Activated naive CD8-positive, alpha-beta T cell (primary cell): Measurements from ENCODE around the gene SPAAR.
"Not testable (repeated sequence)": the region's sequence is repeated elsewhere in the genome, so short reads cannot be mapped to it uniquely, and the experiment has no call there.

ENCODE experiments used
- H3K27ac Mint-ChIP-seq: one replicate; pipeline ENCODE4 v1.8.0; 2021; ENCODE audit warnings: mixed read lengths
- H3K27me3 Mint-ChIP-seq: one replicate; pipeline ENCODE4 v1.8.0; 2021; ENCODE audit warnings: mixed read lengths
- H3K36me3 Mint-ChIP-seq: one replicate; pipeline ENCODE4 v1.8.0; 2021; ENCODE audit warnings: mixed read lengths
- H3K4me1 Mint-ChIP-seq: one replicate; pipeline ENCODE4 v1.8.0; 2021; ENCODE audit warnings: low read depth, mixed read lengths
- H3K4me3 Mint-ChIP-seq: one replicate; pipeline ENCODE4 v1.8.0; 2021; ENCODE audit warnings: mild to moderate bottlenecking, mixed read lengths
- H3K9me3 Mint-ChIP-seq: one replicate; pipeline ENCODE4 v1.8.0; 2021; ENCODE audit warnings: low read depth, mixed read lengths

Gene SPAAR

DNA sequence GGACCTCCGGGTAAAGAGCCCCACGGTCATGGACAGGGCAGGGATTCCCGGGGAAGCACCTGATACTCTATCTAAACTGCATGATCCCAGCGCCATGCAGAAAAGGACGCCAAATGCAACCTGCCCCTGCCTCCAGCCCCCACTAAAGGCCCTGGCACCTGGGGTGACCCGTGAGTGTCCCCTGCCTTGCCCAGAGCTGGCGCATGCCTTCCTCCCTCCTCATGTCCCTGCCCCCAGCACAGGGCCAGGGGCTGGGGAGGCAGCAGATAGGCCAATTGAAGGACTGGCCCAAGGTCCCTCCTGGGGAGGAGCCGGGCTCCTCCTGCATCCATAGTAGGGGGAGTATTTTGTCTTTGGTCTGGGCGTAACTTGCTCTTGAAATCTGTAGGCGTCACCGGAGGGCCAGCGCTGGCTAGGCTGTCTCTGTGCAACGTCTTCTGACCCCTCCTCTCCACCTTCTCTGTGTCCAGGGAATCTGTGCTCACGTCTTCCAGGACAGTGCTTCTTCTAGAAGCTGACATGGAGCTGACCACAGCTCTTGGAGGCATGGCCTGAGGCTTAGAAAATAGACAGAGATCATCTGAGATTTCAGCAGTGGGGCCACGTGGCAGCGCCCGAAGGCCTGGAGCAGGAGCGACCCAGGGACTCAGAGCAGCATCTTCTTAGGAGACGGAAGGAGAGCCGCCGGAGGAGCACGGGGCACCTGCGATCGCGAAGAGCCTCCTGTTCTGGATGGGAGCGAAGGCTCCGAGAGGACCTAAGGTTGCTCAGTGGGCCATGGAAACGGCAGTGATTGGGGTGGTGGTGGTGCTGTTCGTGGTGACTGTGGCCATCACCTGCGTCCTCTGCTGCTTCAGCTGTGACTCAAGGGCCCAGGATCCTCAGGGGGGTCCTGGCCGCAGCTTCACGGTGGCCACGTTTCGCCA, 660 bp downstream of the SPAAR start:
- Mint-ChIP-seq H3K27me3 (no peaks in the 10 kb centered on the region), H3K4me3 (no peak overlapping the region), H3K36me3 (no peaks in the 10 kb centered on the region), H3K27ac (peak overlapping the region; percentile 61), H3K4me1 (peaks cover 55% of the 10 kb centered on the region), H3K9me3 (no peaks in the 10 kb centered on the region)

DNA sequence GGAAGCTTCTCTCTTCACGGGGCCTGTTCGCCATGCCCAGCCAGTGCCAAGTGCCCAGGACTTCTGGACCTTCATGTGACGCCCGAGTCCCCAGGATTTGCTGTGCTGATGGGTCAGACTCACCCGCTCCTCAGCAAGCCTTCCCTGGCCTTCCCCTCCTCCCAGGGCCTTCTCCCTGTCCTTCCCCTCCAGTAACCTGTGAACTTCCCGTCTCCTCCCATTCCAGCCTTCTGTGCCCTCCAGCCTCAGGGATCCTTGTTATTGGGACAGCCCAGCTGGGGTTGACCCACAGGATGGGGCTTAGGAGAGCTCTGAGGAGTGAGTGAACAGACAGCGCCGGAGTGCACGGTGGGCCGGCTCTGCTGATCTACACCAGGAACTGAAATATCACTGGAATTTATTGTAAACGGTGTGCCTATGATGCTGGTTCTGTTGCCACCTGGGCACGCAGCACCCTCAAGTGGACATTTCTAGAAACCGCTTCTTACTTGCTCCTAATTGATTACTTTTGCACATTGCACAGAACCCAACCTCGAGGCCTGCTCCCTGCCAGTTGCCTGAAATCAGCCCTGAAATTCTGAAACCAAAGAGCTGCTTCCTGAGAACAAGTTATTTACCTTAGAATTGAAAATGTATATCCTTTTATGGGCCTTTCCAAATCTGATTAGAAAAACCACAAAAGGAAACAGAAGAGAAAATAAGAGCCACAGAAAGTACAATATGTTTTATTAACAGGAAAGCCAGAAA, 1.5 kb downstream of the SPAAR start:
- peaks cover 52% of the 10 kb centered on the region for H3K4me1 Mint-ChIP-seq
- H3K4me3 Mint-ChIP-seq = peak overlapping the region; percentile 74
- H3K36me3 Mint-ChIP-seq = no peaks in the 10 kb centered on the region
- H3K27me3 Mint-ChIP-seq = no peaks in the 10 kb centered on the region
- peak overlapping the region; percentile 92 for H3K27ac Mint-ChIP-seq
- no peaks in the 10 kb centered on the region for H3K9me3 Mint-ChIP-seq

DNA sequence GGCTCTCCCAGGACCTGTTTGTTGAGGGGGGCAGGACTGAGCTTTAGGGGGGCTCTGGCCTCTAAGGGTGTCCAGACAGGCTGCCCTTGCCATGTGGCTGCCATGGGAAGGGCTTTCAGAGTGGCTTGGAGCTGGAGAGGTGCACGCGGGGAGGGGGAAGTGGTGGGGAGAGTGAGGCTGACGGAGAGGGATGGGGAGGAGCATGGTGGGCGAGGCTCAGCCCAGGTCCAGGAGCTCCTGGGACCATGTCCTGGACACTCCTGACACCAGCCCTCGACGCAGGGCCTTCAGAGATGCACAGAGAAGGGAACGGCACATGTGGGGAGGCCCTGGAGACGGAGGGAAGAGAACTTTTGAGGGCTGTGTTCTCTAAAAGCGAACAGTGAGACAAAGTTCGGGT, 2.4 kb downstream of the SPAAR start:
- no peaks in the 10 kb centered on the region for H3K9me3 Mint-ChIP-seq
- no peak overlapping the region for H3K4me3 Mint-ChIP-seq
- peaks cover 51% of the 10 kb centered on the region for H3K4me1 Mint-ChIP-seq
- H3K36me3 Mint-ChIP-seq = no peaks in the 10 kb centered on the region
- H3K27ac Mint-ChIP-seq = no peak overlapping the region
- no peaks in the 10 kb centered on the region for H3K27me3 Mint-ChIP-seq

DNA sequence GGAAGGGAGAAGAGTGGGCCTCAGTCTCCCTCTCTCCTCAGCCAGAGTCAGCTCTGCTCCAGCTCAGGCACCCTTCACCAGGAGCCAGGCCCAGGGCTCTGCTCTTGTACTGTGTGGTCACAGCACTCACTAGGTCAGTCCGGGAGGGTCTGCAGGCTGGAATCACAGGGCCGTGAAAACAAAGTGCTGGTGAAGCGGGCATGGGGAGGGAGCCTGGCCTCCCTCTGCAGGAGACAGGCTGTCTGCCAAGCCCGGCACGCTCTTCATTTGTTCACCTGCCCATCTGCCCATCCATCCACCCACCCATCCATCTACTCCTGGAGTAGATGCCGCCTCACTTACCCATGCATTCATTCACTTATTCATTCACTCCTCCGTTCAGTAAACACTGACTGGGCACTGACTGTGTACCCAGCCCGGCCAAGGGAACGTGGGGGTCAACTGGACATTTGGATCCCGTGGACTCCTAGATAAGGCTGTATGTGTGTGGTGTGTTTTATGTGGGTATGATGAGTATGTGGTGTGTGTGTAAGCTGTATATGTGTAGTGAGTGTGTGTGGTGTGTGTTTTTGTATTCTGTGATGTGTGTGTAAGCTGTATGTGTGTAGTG, 3.6 kb downstream of the SPAAR start:
- Mint-ChIP-seq H3K9me3 (no peaks in the 10 kb centered on the region), H3K4me3 (no peak overlapping the region), H3K4me1 (peaks cover 43% of the 10 kb centered on the region), H3K27ac (no peak overlapping the region), H3K36me3 (no peaks in the 10 kb centered on the region), H3K27me3 (no peaks in the 10 kb centered on the region)

DNA sequence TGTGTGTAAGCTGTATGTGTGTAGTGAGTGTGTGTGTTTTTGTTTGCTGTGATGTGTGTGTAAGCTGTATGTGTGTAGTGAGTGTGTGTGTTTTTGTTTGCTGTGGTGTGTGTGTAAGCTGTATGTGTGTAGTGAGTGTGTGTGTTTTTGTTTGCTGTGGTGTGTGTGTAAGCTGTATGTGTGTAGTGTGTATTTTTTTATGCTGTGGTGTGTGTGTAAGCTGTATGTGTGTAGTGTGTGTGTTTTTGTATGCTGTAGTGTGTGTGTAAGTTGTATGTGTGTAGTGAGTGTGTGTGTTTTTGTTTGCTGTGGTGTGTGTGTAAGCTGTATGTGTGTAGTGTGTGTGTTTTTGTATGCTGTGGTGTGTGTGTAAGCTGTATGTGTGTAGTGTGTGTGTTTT, 4.1 kb downstream of the SPAAR start:
- H3K36me3 Mint-ChIP-seq, H3K9me3 Mint-ChIP-seq, H3K27ac Mint-ChIP-seq, H3K4me3 Mint-ChIP-seq, H3K27me3 Mint-ChIP-seq: not testable (repeated sequence)
- peaks cover 37% of the 10 kb centered on the region for H3K4me1 Mint-ChIP-seq

DNA sequence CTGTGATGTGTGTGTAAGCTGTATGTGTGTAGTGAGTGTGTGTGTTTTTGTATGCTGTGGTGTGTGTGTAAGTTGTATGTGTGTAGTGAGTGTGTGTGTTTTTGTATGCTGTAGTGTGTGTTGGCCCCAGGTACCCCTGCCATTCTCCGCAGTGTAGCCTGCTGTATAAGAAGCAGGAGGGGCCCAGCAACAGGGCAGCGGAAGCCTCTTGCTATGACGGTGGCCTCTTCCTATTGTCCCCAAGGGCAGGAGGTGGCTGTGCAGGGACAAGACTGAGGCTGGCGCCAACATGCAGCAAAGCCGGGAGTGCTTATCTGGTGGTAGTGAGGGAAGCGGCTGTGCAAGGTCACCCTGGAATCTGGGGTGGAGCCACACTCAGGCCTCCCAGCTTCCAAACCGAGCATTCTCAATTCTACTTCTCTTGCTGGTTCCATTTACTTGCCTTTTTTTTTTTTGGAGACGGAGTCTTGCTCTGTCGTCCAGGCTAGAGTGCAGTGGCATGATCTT, 5.1 kb downstream of the SPAAR start:
- Mint-ChIP-seq H3K9me3 (no peaks in the 10 kb centered on the region), H3K27me3 (no peaks in the 10 kb centered on the region), H3K4me3 (no peak overlapping the region), H3K4me1 (peaks cover 29% of the 10 kb centered on the region), H3K36me3 (no peaks in the 10 kb centered on the region), H3K27ac (no peak overlapping the region)

DNA sequence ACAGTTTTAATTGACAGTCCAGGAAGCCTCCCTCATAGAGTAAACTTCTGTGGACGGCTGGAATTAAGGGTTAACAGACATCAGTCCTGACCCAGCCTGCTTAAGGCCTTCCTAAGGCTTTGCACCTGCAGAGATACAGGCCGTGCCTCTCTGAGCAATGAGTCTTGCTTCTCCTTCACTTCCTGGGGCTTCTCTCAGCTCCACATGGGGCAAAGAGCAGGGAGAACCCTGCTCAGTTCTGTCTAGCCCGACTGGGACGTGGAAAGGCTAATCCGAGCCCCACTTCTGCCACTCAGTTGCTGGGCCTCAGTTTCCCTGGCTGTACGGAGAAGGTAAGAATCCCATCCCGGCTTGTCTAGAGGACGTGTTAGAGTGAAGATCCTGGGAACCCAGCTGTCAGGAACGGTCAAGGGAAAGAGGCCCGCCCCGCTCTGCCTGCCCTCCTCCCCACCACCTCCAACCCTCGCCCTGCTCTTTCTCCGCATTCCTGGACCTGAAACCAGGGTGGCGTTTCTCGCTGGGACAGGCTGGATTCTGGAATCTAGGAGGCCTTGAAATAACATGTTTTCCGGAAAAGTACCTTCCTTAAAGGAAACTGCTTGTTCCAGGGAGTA, 6.5 kb downstream of the SPAAR start:
- H3K4me1 Mint-ChIP-seq = peaks cover 19% of the 10 kb centered on the region
- no peak overlapping the region for H3K4me3 Mint-ChIP-seq
- H3K9me3 Mint-ChIP-seq = no peaks in the 10 kb centered on the region
- no peak overlapping the region for H3K27ac Mint-ChIP-seq
- H3K27me3 Mint-ChIP-seq = no peaks in the 10 kb centered on the region
- no peaks in the 10 kb centered on the region for H3K36me3 Mint-ChIP-seq

DNA sequence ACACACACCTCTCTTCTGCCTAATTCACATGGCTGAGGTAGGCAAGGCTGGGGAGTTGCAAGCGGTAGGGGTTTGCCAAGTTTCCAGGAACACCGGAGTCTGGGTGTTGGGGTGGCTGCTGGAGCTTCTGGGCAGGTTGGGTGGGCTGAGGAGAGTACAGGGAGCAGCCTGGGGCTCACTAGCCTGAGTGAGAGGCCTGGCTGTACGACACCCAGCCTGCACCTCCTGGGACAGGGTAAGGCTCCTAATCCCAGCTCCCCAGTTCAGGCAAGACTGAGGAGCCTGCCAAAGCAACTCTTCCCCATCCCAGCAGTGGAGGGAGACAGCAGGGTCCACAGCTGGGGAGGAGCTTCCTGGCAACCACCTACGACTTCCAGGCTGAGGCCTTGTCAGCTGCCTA, 8.0 kb downstream of the SPAAR start:
- Mint-ChIP-seq H3K4me1 (peaks cover 7% of the 10 kb centered on the region), H3K36me3 (no peaks in the 10 kb centered on the region), H3K27me3 (no peaks in the 10 kb centered on the region), H3K4me3 (no peak overlapping the region), H3K27ac (no peak overlapping the region), H3K9me3 (no peaks in the 10 kb centered on the region)

DNA sequence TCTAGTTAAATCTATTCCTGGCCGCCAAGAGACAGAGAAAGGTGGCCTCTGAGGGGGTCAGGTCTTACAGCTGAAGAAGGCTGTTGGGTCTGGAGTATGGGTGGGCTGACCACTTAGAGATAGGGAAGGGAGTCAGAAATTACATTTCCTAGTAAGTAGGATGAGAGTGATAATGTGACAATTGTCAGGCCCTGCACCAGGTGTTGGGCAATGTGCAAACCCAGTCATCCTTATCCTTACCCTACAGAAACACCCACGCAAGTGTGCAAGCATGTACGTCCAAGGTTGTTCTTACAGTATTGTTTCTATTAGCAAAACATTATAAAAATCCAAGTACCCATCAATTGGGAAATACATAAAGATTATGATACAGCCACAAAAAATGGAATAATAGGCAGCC, 9.5 kb downstream of the SPAAR start:
- H3K4me1 Mint-ChIP-seq = peaks cover 9% of the 10 kb centered on the region
- H3K27ac Mint-ChIP-seq = no peak overlapping the region
- H3K9me3 Mint-ChIP-seq = no peaks in the 10 kb centered on the region
- no peaks in the 10 kb centered on the region for H3K36me3 Mint-ChIP-seq
- H3K27me3 Mint-ChIP-seq = no peaks in the 10 kb centered on the region
- H3K4me3 Mint-ChIP-seq = no peak overlapping the region

DNA sequence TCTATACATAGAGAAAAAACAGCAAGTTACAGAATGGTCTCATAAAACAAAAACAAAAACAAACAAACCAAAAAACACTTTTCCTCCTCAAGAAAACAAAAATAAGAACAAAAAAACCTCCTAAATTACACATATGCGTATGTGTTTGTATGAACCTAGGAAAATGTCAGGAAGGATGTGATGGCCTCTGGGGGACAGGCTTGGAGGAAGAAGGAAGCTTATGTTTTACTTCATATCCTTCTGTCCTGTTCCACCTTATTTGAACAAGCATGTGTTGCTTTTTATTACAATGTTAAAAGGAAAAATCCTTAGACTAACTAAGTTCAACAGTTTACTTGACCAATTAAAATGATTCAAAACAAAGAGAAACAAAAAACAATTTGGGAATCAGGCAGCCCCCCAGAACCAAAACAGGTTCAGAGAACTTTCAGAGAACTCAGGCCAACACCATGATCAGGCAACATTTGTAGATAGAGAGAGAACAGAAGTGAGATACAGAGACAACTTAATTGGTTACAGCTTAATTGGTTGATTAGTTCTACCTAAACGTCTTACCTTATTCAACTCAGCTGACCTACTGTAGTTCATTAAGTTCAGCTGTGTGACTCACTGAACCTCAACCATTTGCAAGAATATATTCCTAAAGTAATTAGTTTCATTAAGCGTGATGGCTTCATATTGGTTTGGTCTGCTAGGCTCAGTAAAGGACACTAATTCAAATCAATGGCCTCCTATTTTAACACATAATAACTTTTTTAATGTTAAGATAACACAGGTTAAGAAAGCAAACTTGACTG, 10.1 kb downstream of the SPAAR start:
- Mint-ChIP-seq H3K27me3 (no peaks in the 10 kb centered on the region), H3K27ac (peak overlapping the region; percentile 9), H3K4me3 (no peak overlapping the region), H3K9me3 (no peaks in the 10 kb centered on the region), H3K36me3 (no peaks in the 10 kb centered on the region), H3K4me1 (peaks cover 16% of the 10 kb centered on the region)

DNA sequence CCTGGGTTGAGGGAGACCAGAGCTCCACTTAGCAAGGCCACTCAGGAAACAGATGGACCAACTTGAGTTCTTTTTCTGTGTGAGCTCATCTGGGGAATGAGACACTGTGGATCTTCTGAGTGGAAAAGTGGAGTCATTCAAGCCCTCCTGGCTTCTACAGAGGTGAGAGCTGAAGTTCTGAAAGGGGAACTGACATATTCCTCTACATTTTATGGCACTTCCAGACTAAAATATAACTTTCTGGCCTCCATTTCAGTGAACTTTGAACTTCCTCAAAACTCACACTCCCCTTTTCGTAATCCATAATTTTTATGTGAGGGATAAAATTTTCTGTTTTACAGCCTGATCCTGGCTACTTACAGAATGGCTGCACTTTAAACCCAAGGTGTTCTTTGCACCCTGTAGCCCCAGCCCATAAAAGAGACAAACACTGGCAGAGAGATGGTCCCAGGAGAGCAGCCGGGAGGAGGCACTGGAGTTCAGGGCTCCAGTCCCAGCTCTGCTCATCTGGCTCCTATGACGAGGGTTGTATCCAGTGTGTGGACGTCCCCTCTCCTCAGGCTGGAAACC, 10.8 kb downstream of the SPAAR start:
- Mint-ChIP-seq H3K4me1 (peaks cover 17% of the 10 kb centered on the region), H3K27ac (no peak overlapping the region), H3K27me3 (no peaks in the 10 kb centered on the region), H3K9me3 (no peaks in the 10 kb centered on the region), H3K36me3 (no peaks in the 10 kb centered on the region), H3K4me3 (no peak overlapping the region)

DNA sequence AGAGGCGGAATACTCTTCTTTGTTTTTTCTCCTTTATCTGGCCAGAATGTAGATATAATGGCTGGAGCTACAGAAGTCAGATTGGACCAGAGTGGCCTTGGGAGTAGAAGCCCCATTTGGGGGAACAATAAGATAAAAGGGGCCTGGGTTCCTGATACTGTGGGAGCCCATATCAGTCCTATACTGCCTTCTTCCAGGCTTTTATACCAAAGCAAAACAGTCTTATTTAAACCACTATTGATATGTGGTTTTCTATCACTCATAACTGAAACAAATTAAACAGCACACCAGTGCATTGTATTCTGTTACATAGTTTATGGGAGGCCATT, 14.3 kb downstream of the SPAAR start:
- H3K4me3 Mint-ChIP-seq = no peak overlapping the region
- no peaks in the 10 kb centered on the region for H3K27me3 Mint-ChIP-seq
- H3K9me3 Mint-ChIP-seq = no peaks in the 10 kb centered on the region
- peaks cover 3% of the 10 kb centered on the region for H3K36me3 Mint-ChIP-seq
- H3K4me1 Mint-ChIP-seq = peaks cover 17% of the 10 kb centered on the region
- no peak overlapping the region for H3K27ac Mint-ChIP-seq

DNA sequence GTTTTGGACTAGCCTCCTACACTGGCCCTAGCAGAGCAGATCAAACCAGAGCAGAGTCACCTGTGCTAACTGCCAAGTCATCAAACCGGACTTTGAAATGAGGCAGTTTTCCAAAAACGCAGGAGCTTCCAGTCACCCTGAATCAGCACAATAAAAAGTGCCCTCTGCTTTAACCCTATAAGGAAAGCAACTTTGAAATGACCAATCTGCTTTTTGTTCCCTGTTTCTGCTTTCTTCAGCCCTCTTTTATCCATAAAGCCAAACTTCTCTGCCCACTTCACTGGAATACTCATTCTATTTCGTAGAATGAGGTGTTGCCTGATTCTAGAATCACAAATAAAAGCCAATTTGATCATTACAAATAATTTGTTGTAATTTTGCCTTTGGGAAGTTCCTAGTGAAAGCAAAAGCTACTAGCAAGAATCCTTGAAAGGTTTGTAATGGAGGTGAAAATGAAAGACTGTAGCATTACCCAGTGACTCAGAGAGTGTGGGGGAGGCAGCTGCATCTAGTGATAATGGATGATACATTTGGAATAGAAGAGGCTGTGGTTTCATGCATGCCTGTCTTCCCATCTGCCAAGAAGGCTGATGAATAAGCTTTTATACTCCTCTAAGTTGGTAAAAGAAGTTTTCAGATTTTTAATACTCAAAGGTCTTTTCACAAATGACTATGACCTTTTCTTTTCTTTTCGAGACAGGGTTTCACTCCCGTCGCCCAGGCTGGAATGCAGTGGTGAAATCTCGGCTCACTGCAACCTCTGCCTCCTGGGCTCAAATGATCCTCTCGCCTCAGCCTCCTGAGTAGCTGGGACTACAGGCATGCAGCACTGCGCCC, 14.9 kb downstream of the SPAAR start:
- H3K27me3 Mint-ChIP-seq = no peaks in the 10 kb centered on the region
- H3K9me3 Mint-ChIP-seq = no peaks in the 10 kb centered on the region
- peak overlapping the region; percentile 80 for H3K27ac Mint-ChIP-seq
- H3K36me3 Mint-ChIP-seq = peaks cover 3% of the 10 kb centered on the region
- no peak overlapping the region for H3K4me3 Mint-ChIP-seq
- peaks cover 17% of the 10 kb centered on the region for H3K4me1 Mint-ChIP-seq
